ENCODE measurements around the gene CD180.

CD180 gene

GRCh38 chr5:67156976-67157583 lies 39.5 kb downstream of the CD180 start:
- peak; percentile 2 to 22 for DNase-seq

- no peak for DNase-seq
Measured at GRCh38 chr5:67154556-67155206, 41.9 kb downstream of the CD180 start.

DNA sequence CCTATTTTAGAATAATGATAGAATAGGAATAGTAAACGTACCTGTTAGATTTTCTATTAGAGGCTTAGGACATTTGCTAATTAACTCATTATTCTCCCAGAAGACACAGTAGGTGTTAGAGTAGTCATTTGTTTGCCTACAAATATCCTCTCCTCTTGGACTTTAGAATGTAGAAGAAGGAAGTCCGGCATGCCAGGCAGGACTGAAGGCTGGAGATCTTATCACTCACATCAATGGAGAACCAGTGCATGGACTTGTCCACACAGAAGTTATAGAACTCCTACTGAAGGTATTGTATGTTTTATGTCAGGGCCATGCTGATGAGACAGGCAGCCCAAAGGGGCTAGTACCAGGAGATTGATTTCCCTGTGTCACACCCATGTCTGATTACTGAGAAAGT lies 43.3 kb downstream of the CD180 start:
- DNase-seq: no peak

GRCh38 chr5:67152400-67152799 lies 44.2 kb downstream of the CD180 start:
- DNase-seq: no peak

- DNase-seq: peak in 1 of 2 experiments; percentile 18
Measured at GRCh38 chr5:67149951-67150523, 46.6 kb downstream of the CD180 start.

- DNase-seq: no peak
Measured at GRCh38 chr5:67149057-67149950, 47.3 kb downstream of the CD180 start.

GRCh38 chr5:67147760-67148159 lies 48.8 kb downstream of the CD180 start:
- no peak for DNase-seq

GRCh38 chr5:67146981-67147380 lies 49.6 kb downstream of the CD180 start:
- no peak for DNase-seq

DNA sequence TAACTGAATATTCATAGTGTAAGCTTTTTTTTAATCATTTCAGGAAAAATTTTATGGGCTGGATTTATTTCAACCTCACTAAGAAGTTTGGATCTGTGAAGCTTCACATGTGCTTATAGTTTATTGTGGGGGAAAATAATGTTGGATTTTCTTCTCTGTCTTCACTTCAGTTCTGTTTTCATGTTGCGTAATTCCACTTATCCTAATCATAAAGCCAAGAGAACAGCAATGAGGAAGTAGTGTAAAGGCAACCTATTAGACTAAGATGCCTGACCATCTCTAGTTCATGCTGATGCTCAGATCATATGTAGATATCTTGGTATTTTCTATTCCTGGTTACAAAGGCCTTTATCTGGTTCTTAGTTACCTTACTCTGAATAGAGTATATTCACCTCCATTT lies 50.0 kb downstream of the CD180 start:
- DNase-seq: no peak

DNA sequence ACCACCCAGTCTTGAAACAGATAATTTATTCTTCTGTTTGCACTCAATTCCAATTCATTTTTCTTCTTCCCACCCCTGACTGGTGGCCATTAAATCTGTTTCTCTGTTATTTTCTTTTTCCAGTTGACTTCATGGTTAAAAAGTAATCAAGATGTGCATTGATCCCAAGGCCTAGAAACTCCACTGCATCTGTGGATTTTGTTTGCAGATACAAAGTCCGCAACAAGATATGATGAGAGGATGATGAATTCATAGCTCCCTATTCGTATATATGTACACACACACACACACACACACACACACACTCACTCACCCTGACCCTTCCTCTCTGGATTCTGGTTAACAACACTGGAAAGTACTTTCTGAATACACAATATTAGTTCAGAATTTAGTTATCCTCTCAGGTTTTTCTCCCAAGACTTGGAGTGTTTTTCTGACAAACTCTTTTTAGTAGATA lies 52.4 kb downstream of the CD180 start:
- no peak for DNase-seq

DNA sequence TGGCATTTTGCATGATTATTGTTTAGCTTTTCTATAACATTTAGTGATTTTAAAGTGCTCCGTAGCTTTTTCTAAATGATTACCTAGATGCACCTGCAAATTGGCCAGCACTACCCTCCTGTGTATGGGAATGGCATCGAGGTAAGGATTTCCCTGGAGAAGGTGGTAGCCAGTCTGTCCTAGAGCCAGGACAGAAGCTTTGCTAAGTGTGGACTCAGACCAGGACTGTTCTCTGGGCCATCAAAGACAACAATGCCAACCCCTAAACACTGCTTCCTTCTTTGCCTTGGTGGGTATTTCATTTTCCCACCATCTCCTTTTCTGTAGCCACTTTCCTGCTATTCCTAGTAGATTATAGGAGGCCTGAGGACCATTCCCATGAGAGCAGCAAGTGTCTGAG lies 53.0 kb downstream of the CD180 start:
- DNase-seq: no peak

GRCh38 chr5:67142816-67143215 lies 53.8 kb downstream of the CD180 start:
- DNase-seq: no peak

GRCh38 chr5:67141644-67142043 lies 55.0 kb downstream of the CD180 start:
- DNase-seq: no peak

DNA sequence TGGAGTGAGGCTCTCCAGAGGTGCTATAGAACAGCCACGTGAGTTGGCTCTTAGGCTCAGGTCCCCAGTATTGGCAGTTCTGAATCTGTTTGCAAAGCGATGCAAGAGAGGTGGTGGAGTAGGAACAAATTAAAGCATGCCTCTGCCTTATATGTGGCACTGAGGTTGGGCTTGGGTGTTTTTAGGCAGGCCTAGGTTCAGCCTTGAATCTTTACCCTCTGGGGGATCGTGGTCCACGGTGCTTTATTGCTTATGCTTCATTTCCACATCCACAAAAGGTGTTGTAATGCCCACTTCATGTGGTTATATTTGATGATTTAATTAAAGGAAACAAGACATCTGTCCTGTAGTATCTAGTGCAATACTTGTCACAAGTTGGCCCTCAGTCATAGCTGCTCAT lies 56.2 kb downstream of the CD180 start:
- no peak for DNase-seq

DNA sequence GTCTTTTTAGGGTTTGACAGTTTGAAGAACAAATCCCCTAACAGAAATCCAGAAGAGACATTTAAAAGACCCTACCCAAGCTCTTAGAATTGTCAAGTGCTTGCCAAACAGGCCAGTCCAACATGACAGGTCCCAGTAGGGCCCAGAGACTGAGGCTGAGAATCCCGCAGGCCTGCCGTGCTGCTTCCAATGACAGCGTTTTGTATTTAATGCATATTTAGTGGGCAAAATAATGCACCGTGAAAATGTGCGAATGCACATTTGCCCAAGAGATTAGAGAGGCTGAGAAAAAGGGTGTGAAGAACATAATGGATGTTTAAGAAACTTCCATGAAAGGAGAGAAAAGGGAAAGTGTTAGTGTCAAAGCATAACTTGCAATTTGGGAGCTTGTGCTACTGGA lies 57.6 kb downstream of the CD180 start:
- DNase-seq: no peak

GRCh38 chr5:67135381-67135984 lies 61.1 kb downstream of the CD180 start:
- peak in 1 of 2 experiments; percentile 2 for DNase-seq

DNA sequence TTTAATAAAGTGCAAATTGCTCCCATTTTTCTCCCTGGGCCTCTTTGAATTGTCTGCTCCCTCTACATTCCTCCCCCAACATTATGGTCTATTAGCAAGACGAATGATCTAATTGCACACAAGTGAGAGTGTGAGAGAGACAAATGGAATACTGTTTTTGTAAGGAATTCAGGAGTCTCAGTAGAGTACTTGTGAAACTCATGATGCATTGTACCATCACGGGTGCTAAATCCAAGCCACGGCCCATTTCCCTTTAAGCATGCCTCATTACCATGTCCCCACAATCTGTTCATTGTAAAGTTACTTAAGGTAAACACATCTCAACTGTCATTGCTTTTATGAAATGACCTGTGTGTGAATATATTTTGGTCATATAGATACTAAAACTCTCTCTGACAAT lies 62.8 kb downstream of the CD180 start:
- DNase-seq: peak in 1 of 2 experiments; percentile 3

GRCh38 chr5:67133217-67133616 lies 63.4 kb downstream of the CD180 start:
- no peak for DNase-seq

DNA sequence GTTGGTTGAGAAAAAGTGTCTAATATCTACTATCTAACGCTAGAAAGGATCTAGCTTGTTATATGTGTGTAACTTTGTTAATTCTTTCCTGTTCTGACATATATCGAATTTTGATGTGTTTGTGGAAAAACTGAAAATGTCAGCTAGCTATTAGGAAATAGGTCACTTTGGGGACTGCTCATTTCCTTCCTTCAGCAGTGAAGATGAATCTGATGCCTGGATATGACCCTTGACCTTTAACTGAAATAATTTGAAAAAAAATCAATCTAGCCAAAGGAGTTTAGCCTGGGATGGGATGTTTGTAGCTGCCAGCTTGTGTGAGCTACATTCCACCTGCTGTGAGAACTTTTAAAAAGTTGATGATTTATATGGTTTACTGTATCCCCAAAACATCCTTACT lies 66.8 kb downstream of the CD180 start:
- DNase-seq: no peak
